Type B pancreatic cell (in vitro differentiated cells): Measurements from ENCODE around the gene GEMIN5. TPM values are rescaled to one million over a fixed set of nuclear protein-coding genes. Genes with fewer than 3 reads are reported as not detected.

ENCODE experiments used
- DNase-seq: peaks from one replicate; pipeline ENCODE4 v3.0.0; 2021; ENCODE audit warnings: mixed read lengths; ENCODE audit not compliant: unreplicated experiment; ENCODE audit errors: extremely low spot score
- H3K27ac Mint-ChIP-seq: 2 replicates; pipeline ENCODE4 v1.8.0; 2021; ENCODE audit warnings: mild to moderate bottlenecking, mixed read lengths
- H3K27me3 Mint-ChIP-seq: 2 replicates; pipeline ENCODE4 v1.8.0; 2021; ENCODE audit warnings: mixed read lengths
- H3K36me3 Mint-ChIP-seq: 2 replicates; pipeline ENCODE4 v1.8.0; 2021; ENCODE audit warnings: mixed read lengths
- H3K4me1 Mint-ChIP-seq: one replicate; pipeline ENCODE4 v1.8.0; 2021; ENCODE audit warnings: mixed read lengths; ENCODE audit not compliant: unreplicated experiment
- H3K4me3 Mint-ChIP-seq: 2 replicates; pipeline ENCODE4 v1.8.0; 2021; ENCODE audit warnings: mild to moderate bottlenecking, mixed read lengths
- H3K9me3 Mint-ChIP-seq: 2 replicates; pipeline ENCODE4 v1.8.0; 2021; ENCODE audit warnings: mixed read lengths
- CTCF ChIP-seq: fragments of 200-600 bp; sonication (generic); conservative IDR thresholded peaks from 2 replicates; pipeline ENCODE4 v1.5.0; 2021; ENCODE audit warnings: antibody characterized with exemption, mild to moderate bottlenecking
- total RNA-seq: library from RNA; stranded (reverse); gene quantifications from 2 replicates; pipeline ENCODE4 v1.2.1, GENCODE V29; 2021; ENCODE audit warnings: low replicate concordance

GEMIN5 gene
- total RNA-seq, 1 donor from 2014 or later: 22.5 TPM

- H3K4me1 Mint-ChIP-seq: peaks cover 9% of the 10 kb centered on the region
- H3K9me3 Mint-ChIP-seq: no peaks in the 10 kb centered on the region
- no peak for TF ChIP-seq CTCF
- peaks cover 42% of the 10 kb centered on the region for H3K36me3 Mint-ChIP-seq
- no peak overlapping the region for H3K27ac Mint-ChIP-seq
- H3K27me3 Mint-ChIP-seq: no peaks in the 10 kb centered on the region
- DNase-seq: no peak
- H3K4me3 Mint-ChIP-seq: no peak overlapping the region
Measured at GRCh38 chr5:154865466-154866184, 72.4 kb downstream of the GEMIN5 start.

- TF ChIP-seq CTCF: no peak
- H3K4me3 Mint-ChIP-seq: no peak overlapping the region
Measured at GRCh38 chr5:154863291-154864080, 74.5 kb downstream of the GEMIN5 start.

GRCh38 chr5:154862766-154863165 lies 75.2 kb downstream of the GEMIN5 start:
- peaks cover 36% of the 10 kb centered on the region for H3K36me3 Mint-ChIP-seq
- no peak for DNase-seq

More at GRCh38 chr5:154863291-154864080, 74.5 kb downstream of the GEMIN5 start:
- Mint-ChIP-seq H3K9me3 (no peaks in the 10 kb centered on the region), H3K27me3 (no peaks in the 10 kb centered on the region), H3K36me3 (peaks cover 36% of the 10 kb centered on the region), H3K4me1 (peaks cover 22% of the 10 kb centered on the region), H3K27ac (no peak overlapping the region)
- no peak for DNase-seq

GRCh38 chr5:154861946-154862345 lies 76.1 kb downstream of the GEMIN5 start:
- peak overlapping the region; percentile 51 for H3K27ac Mint-ChIP-seq
- no peaks in the 10 kb centered on the region for H3K27me3 Mint-ChIP-seq
- peaks cover 24% of the 10 kb centered on the region for H3K4me1 Mint-ChIP-seq
- H3K4me3 Mint-ChIP-seq: peak overlapping the region; percentile 54
- TF ChIP-seq CTCF: no peak
- DNase-seq: no peak
- H3K9me3 Mint-ChIP-seq: no peaks in the 10 kb centered on the region
- peaks cover 31% of the 10 kb centered on the region for H3K36me3 Mint-ChIP-seq

More at GRCh38 chr5:154862766-154863165, 75.2 kb downstream of the GEMIN5 start:
- Mint-ChIP-seq H3K4me1 (peaks cover 22% of the 10 kb centered on the region), H3K4me3 (no peak overlapping the region), H3K27ac (no peak overlapping the region), H3K9me3 (no peaks in the 10 kb centered on the region), H3K27me3 (no peaks in the 10 kb centered on the region)
- TF ChIP-seq CTCF: no peak

- Mint-ChIP-seq H3K9me3 (no peaks in the 10 kb centered on the region), H3K27ac (no peak overlapping the region), H3K4me3 (peak overlapping the region; percentile 96)
Measured at GRCh38 chr5:154860765-154861164, 77.2 kb downstream of the GEMIN5 start.

More at GRCh38 chr5:154860765-154861164, 77.2 kb downstream of the GEMIN5 start:
- Mint-ChIP-seq H3K4me1 (peaks cover 27% of the 10 kb centered on the region), H3K27me3 (no peaks in the 10 kb centered on the region), H3K36me3 (peaks cover 24% of the 10 kb centered on the region)
- DNase-seq: no peak
- no peak for TF ChIP-seq CTCF
